NOMO-1 treated with DMSO at 0.1 percent for 48 hours (cell line): ENCODE results near the gene SLC22A3.
A peak's percentile ranks its signal among the peaks of the same experiment; 100 is the strongest.
"Not testable (repeated sequence)": the region's sequence is repeated elsewhere in the genome, so short reads cannot be mapped to it uniquely, and the experiment has no call there.

ENCODE experiments used
- DNase-seq: peaks from one replicate; lab custom pipeline; 2025; ENCODE audit not compliant: unreplicated experiment; lab: John Stamatoyannopoulos, UW

Gene SLC22A3

DNA sequence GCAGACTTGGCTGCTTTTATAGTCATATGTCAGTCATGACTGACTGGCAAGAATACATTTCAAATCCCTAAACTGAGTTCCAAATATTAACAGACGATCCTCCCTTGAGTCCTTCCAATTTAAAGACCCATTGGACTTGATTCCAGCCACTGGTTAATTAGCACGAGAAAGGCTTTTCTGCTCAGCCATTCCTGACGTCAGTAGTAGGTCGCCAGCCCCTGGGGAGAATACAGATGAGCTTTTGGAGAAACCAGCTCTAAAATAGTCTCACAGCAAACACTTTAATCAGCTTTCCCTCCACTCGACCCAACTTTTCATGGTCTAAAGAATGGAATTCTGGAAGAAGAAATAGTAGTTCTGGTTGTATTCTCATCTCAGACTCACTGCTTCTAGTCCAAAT lies 91.6 kb downstream of the SLC22A3 start:
- DNase-seq, result no peak

- no peak for DNase-seq
These were observed 94.0 kb downstream of the SLC22A3 start for GRCh38 chr6:160442151-160442550.

GRCh38 chr6:160445130-160445529 lies 97.0 kb downstream of the SLC22A3 start:
- no peak for DNase-seq

- no peak for DNase-seq
These were observed 99.2 kb downstream of the SLC22A3 start for GRCh38 chr6:160447350-160447749.

- not testable (repeated sequence) for DNase-seq
These were observed 101.6 kb downstream of the SLC22A3 start for GRCh38 chr6:160449787-160450186.

GRCh38 chr6:160450849-160451248 lies 102.7 kb downstream of the SLC22A3 start:
- DNase-seq, result no peak

DNA sequence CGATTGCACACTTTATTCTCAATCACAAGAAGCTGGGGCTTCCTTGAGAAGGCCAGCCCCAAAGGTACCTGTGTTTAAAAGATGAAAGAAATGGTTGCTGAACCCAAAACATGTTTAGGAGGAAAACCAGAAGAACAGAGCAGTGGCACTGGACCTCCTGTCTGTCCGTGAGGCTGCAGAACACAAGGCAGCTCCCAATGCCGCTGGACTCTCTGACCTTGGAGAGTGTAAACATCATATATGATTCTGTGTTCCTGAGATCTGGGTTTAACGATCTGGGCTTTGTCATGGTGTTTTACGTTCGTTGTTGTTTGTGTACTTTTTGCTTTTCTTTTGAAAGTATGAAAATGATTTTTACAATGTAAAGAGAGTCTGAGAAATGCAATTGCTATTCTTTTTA lies 106.1 kb downstream of the SLC22A3 start:
- DNase-seq, result no peak

DNA sequence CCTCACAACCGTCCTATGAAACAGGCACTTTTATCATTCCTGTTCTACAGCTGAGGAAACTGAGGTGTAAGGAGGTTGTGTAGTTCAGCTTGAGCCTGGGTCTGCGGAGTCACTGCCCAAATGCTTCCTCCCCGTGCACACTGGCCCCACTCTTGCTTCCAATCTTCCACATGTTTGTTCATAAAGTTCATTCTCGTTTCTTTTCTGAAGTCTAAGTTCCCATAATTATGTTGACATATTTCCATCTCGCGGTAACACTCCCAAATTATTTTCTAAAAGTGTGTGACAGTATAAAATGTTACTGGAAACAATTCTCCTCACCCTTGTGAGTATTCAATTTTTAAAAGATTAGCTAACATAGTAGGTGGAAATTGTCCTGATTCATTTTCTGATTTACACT lies 106.9 kb downstream of the SLC22A3 start:
- no peak for DNase-seq

GRCh38 chr6:160455541-160456213 lies 107.5 kb downstream of the SLC22A3 start:
- peak; percentile 20 for DNase-seq

DNA sequence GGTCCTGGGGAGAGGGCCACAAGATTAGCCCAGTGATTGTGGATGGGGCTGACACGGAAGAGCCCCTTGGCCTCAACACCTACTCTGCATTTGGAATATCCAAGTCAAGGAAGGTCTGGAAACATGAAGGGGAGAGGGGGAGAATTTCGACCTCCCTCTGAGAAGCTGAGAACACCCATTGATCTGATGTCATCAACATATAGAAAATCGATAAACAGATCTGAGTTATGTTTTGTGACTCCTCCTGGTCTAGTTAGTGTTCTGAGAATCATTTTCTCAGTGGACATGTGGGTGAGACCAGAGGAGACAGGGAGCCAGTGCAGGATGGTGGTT lies 108.0 kb downstream of the SLC22A3 start:
- no peak for DNase-seq

DNA sequence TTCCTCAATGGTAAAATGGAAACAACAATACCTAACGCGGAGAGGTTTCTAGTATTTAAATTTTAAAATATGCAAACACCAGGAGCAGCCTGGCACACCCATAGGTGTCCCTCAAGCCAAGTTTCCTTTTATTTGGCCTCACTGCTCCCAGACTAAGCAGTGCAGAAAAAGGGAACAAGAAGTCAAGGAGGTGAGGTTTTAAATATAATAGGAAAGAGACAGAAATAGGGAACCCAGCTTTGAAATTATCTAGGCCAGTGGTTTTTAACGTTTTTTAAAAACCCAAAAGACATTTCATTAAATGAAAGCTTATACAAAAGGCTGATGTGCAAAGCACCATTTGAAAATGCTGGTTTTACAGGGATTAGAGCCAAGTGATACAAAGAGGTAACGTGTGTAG lies 109.6 kb downstream of the SLC22A3 start:
- peak; percentile 73 for DNase-seq

GRCh38 chr6:160461641-160462040 lies 113.5 kb downstream of the SLC22A3 start:
- no peak for DNase-seq

- no peak for DNase-seq
These were observed 113.9 kb downstream of the SLC22A3 start for GRCh38 chr6:160462116-160462515.

DNA sequence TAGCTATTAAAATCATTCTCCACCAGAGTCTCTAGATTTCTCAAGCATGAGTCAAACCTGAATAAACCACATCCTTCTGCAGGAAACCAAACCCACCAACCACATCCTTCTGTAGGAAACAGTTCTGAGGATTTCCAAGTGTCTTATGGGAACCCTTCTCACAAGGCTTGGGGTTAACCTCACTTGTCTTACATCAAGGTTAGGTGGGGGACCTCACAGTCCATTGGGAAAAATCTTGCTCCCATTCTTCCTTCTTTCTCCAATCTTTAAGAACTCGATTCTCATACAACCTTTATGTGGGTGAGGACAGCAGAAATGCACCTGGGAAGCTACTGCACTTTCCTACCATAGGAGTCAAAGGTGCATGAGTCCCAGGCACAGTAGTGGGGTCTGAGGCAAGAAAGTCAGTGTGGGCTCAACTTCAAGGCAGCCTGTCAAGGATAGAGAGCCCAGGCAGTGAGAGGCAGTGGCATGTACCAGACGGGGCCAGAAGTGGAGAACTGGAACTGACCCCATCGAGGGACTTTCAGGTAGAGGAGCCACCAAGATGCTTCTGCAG lies 114.5 kb downstream of the SLC22A3 start:
- peak; percentile 91 for DNase-seq

- no peak for DNase-seq
These were observed 116.6 kb downstream of the SLC22A3 start for GRCh38 chr6:160464744-160465143.

GRCh38 chr6:160467261-160467871 lies 119.2 kb downstream of the SLC22A3 start:
- DNase-seq, result not testable (repeated sequence)

GRCh38 chr6:160469153-160469552 lies 121.0 kb downstream of the SLC22A3 start:
- no peak for DNase-seq

DNA sequence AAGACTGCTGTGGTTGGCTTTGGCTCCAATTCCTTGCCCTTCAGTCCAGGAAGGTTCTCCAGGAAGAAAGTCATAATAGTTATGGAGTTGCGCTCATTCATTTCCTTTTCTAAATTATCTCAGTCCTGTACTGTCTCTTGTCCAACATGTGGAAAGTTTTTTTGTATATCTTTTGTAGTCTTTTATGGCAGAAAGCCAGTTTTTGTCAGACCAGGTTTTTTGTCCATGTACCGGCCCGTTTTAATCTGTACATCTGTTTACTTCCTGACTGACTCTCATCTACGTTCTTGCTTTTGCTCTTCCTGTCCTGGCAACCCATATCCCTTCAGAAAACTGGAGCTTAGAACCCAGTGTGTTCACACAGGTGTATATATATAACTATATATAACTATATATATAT lies 127.9 kb downstream of the SLC22A3 start:
- DNase-seq, result not testable (repeated sequence)

- DNase-seq, result not testable (repeated sequence)
These were observed 128.9 kb downstream of the SLC22A3 start for GRCh38 chr6:160477072-160477471.

- no peak for DNase-seq
These were observed 129.7 kb downstream of the SLC22A3 start for GRCh38 chr6:160477901-160478300.

DNA sequence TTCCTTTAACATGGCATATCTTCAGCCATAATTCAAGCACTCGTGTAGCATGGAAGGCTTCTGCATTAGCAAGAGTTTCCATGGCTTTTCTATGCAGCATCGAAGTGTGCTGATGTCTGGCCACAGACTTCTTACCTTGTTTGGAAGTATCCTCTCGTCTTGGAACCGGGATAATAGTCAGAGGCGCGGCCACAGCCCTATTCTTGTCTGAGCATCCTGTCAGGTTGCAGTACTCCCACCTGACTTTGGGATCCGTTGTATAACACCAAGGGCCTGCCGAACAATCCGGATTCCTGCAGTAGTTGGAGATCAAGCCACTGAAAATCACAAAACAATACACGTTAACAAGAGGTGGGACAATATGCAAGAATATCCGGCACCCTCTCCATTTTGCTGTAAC lies 138.9 kb downstream of the SLC22A3 start:
- no peak for DNase-seq

GRCh38 chr6:160489091-160489490 lies 140.9 kb downstream of the SLC22A3 start:
- DNase-seq, result no peak

DNA sequence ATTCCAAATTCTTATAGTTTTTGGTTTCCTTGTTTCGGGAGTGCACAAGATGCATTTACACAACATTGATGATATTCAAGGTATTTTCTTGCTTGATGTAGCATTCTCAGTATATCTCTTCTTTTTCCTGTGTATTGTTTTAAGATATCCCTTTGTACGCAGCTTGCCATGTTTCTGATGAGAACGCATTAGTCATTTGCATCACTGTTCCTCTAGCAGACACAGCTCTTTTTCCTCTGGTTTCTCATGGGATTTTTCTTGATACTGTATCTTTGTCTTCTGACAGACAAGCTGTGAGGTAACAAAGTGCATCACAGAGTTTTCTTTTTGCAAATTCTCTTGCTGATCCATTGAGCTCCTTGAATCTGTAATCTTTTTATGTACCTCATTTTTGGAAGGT lies 146.4 kb downstream of the SLC22A3 start:
- no peak for DNase-seq
